ENCODE results near the gene COL7A1. TPM values are rescaled to one million over a fixed set of nuclear protein-coding genes. Genes with fewer than 3 reads are reported as not detected.

Gene COL7A1
- total and polyA plus RNA-seq, 2 donors (not counting 1 experiment from before 2014, with no cell fraction given), result 0.75 to 2.1 TPM

- Histone ChIP-seq H3K4me1 (ENCODE audit: control insufficient read depth in 2 of 2, insufficient read depth in 2 of 2, low read length in 2 of 2) (peaks cover 11 to 12% of the 10 kb centered on the region in 2 donors), H3K27ac (ENCODE audit: low read length in 2 of 2) (no peak overlapping the region), H3K79me2 (ENCODE audit: control insufficient read depth, insufficient read depth, low read length) (no peaks in the 10 kb centered on the region), H3K27me3 (replicated peaks in 1 of 4; ENCODE audit: control extremely low read depth in 1 of 4, control insufficient read depth in 3 of 4, insufficient read depth in 4 of 4, low read length in 3 of 4) (no peaks in the 10 kb centered on the region), H3K4me3 (ENCODE audit: control extremely low read depth in 1 of 5, extremely low read depth in 1 of 5, insufficient read depth in 1 of 5, low read depth in 2 of 5, low read length in 4 of 5) (no peak overlapping the region), H3K36me3 (replicated peaks in 1 of 2; ENCODE audit: control extremely low read depth in 1 of 2, control insufficient read depth in 1 of 2, extremely low read depth in 1 of 2, insufficient read depth in 2 of 2, low read length in 1 of 2) (no peaks in the 10 kb centered on the region), H2AFZ (ENCODE audit: insufficient read depth, low read depth, low read length, poor library complexity, severe bottlenecking) (no peak overlapping the region), H3K4me2 (replicated peaks; ENCODE audit: low read depth, low read length, poor library complexity, severe bottlenecking) (no peak overlapping the region), H4K20me1 (ENCODE audit: control insufficient read depth, insufficient read depth, low read length, poor library complexity, severe bottlenecking) (no peaks in the 10 kb centered on the region), H3K9me3 (ENCODE audit: control extremely low read depth in 1 of 3, control insufficient read depth in 2 of 3, insufficient read depth in 1 of 3, low read length in 2 of 3) (no peaks in the 10 kb centered on the region), H3K9ac (ENCODE audit: low read length) (no peak overlapping the region)
- WGBS (ENCODE audit: insufficient coverage), result 91% methylated on average over 5 of the region's 11 CpGs
- TF ChIP-seq CTCF (IDR thresholded peaks at IDR 0.05) (no peak), EZH2 (IDR thresholded peaks at IDR 0.05; ENCODE audit: borderline replicate concordance, insufficient read depth, low read depth, low read length, poor library complexity, severe bottlenecking) (no peak)
- H3K27me3 Mint-ChIP-seq, result no peaks in the 10 kb centered on the region
- CTCF ChIA-PET, result no interaction called here
- no peak for DNase-seq
- POLR2A ChIA-PET, result no interaction called here
- intact Hi-C loops (cut with micrococcal nuclease), result no loop called here
- no peak overlapping the region for H3K27ac Mint-ChIP-seq
- H3K4me1 Mint-ChIP-seq, result peaks cover 12% of the 10 kb centered on the region
- ATAC-seq (ENCODE audit: low read depth), result no peak
- no peak overlapping the region for H3K4me3 Mint-ChIP-seq
- H3K9me3 Mint-ChIP-seq (ENCODE audit: insufficient read depth), result no peaks in the 10 kb centered on the region
These were observed 30.5 kb downstream of the COL7A1 start for GRCh38 chr3:48564667-48565066.

GRCh38 chr3:48564022-48564421, 31.1 kb downstream of the COL7A1 start:
- 69% methylated on average over 7 of the region's 10 CpGs for WGBS (ENCODE audit: insufficient coverage)
- no peaks in the 10 kb centered on the region for H3K36me3 ChIP-seq (replicated peaks in 1 of 2; ENCODE audit: control extremely low read depth in 1 of 2, control insufficient read depth in 1 of 2, extremely low read depth in 1 of 2, insufficient read depth in 2 of 2, low read length in 1 of 2)
- no peaks in the 10 kb centered on the region for H3K9me3 ChIP-seq (ENCODE audit: control extremely low read depth in 1 of 3, control insufficient read depth in 2 of 3, insufficient read depth in 1 of 3, low read length in 2 of 3)
- intact Hi-C loops (cut with micrococcal nuclease), result no loop called here
- H3K9ac ChIP-seq (ENCODE audit: low read length), result no peak overlapping the region
- H3K79me2 ChIP-seq (ENCODE audit: control insufficient read depth, insufficient read depth, low read length), result no peaks in the 10 kb centered on the region
- H3K4me3 ChIP-seq (ENCODE audit: control extremely low read depth in 1 of 5, extremely low read depth in 1 of 5, insufficient read depth in 1 of 5, low read depth in 2 of 5, low read length in 4 of 5), result no peak overlapping the region
- no peak overlapping the region for H3K4me2 ChIP-seq (replicated peaks; ENCODE audit: low read depth, low read length, poor library complexity, severe bottlenecking)
- no peak overlapping the region for H2AFZ ChIP-seq (ENCODE audit: insufficient read depth, low read depth, low read length, poor library complexity, severe bottlenecking)
- H3K27me3 ChIP-seq (replicated peaks in 1 of 4; ENCODE audit: control extremely low read depth in 1 of 4, control insufficient read depth in 3 of 4, insufficient read depth in 4 of 4, low read length in 3 of 4), result no peaks in the 10 kb centered on the region
- Mint-ChIP-seq H3K9me3 (ENCODE audit: insufficient read depth) (no peaks in the 10 kb centered on the region), H3K27me3 (no peaks in the 10 kb centered on the region), H3K4me3 (no peak overlapping the region), H3K4me1 (peaks cover 14% of the 10 kb centered on the region), H3K27ac (no peak overlapping the region)
- POLR2A ChIA-PET, result interaction anchor here (0.8 kb wide), 1 partner anchor 458 kb away, joined by 10 read pairs; the partner anchor contains the start of gene NDUFAF3
- no peak for DNase-seq
- ATAC-seq (ENCODE audit: low read depth), result no peak
- CTCF ChIA-PET, result interaction anchor here (1.1 kb wide), 1 partner anchor 15 kb away, joined by 3 read pairs; no protein-coding TSS in a partner anchor
- H3K4me1 ChIP-seq (ENCODE audit: control insufficient read depth in 2 of 2, insufficient read depth in 2 of 2, low read length in 2 of 2), result peaks cover 11 to 13% of the 10 kb centered on the region in 2 donors
- no peaks in the 10 kb centered on the region for H4K20me1 ChIP-seq (ENCODE audit: control insufficient read depth, insufficient read depth, low read length, poor library complexity, severe bottlenecking)
- no peak overlapping the region for H3K27ac ChIP-seq (ENCODE audit: low read length in 2 of 2)
- TF ChIP-seq EZH2 (IDR thresholded peaks at IDR 0.05; ENCODE audit: borderline replicate concordance, insufficient read depth, low read depth, low read length, poor library complexity, severe bottlenecking) (no peak), CTCF (IDR thresholded peaks at IDR 0.05) (no peak)

Data from B cell (primary cell).